HepG2 (cell line): ENCODE measurements around the gene LMOD3. TPM values are rescaled to one million over a fixed set of nuclear protein-coding genes. Genes with fewer than 3 reads are reported as not detected.

Experiments used
- ATAC-seq: fragments of 200-7000 bp; cut with Tn5 transposase; 3 replicates; pipeline ENCODE4 v1.9.1; 2020; ENCODE audit warnings: mild to moderate bottlenecking, moderate library complexity
- BruUV-seq: library from RNA; stranded (reverse); fragments of 400-500 nt; replicated peaks from 2 replicates; lab custom pipeline; 2021; lab: Mats Ljungman, UMichigan
- CTCF ChIA-PET: fragments of 300-600 bp; formaldehyde crosslinking; extraction: SDS; loops from one replicate; lab custom pipeline; 2021; ENCODE audit warnings: low total read pairs, inconsistent platforms, low intra/inter-chr PET ratio; lab: Yijun Ruan, JAX
- POLR2A ChIA-PET: fragments of 350-600 bp; sonication (Branson Sonifier 250); formaldehyde crosslinking; loops from one replicate; lab custom pipeline; 2020; ENCODE audit warnings: antibody characterized with exemption, inconsistent platforms; lab: Yijun Ruan, JAX
- DNase-seq: peaks from one replicate; pipeline ENCODE4 v3.0.0-alpha.2; 2015; ENCODE audit warnings: low spot score
- FAIRE-seq: peaks from 3 replicates; lab custom pipeline; 2011; peaks lifted over from hg19 to GRCh38; lab: Jason Lieb, UNC
- H2AFZ ChIP-seq: one replicate; pipeline ENCODE4 v1.6.1; 2011; ENCODE audit warnings: low read length, inconsistent platforms
- H3K27ac ChIP-seq: fragments of 300-600 bp; 3 replicates; pipeline ENCODE4 v1.8.0; 2011; ENCODE audit warnings: mixed run types, mild to moderate bottlenecking, mixed read lengths, low read length, inconsistent platforms; ENCODE audit not compliant: insufficient read depth; ENCODE audit errors: extremely low read length
- H3K27me3 ChIP-seq, 2 experiments: fragments of 200-600 bp in 1 of 2; 2 replicates in 1 of 2; 3 replicates in 1 of 2; pipeline versions ENCODE4 v1.6.0 to v1.8.0; 2011; ENCODE audit warnings: low read length in 2 of 2, mild to moderate bottlenecking in 2 of 2, moderate library complexity in 2 of 2, inconsistent platforms in 1 of 2; ENCODE audit not compliant: insufficient read depth in 2 of 2, control insufficient read depth in 1 of 2
- H3K36me3 ChIP-seq, 2 experiments: fragments of 200-600 bp in 1 of 2; replicated peaks in 1 of 2; 2 replicates in 1 of 2; 3 replicates in 1 of 2; pipeline versions ENCODE4 v1.5.1 to v1.8.0; 2011; ENCODE audit warnings: low read length in 2 of 2, inconsistent platforms in 1 of 2; ENCODE audit not compliant: insufficient read depth in 2 of 2, control insufficient read depth in 1 of 2
- H3K4me1 ChIP-seq: 2 replicates; pipeline ENCODE4 v1.5.1; 2012; ENCODE audit warnings: low read length, inconsistent platforms; ENCODE audit not compliant: insufficient read depth
- H3K4me2 ChIP-seq: 2 replicates; pipeline ENCODE4 v1.6.0; 2011; ENCODE audit warnings: low read depth, low read length, inconsistent platforms
- H3K4me3 ChIP-seq, 3 experiments: fragments of 200-600 bp in 1 of 3; sonication (generic), shearing (Covaris generic) in 1 of 3; replicated peaks in 1 of 3; 2 replicates each; pipeline ENCODE4 v1.5.1; 2011 to 2016; ENCODE audit warnings: low read length in 3 of 3, inconsistent platforms in 2 of 3, low read depth in 2 of 3, mild to moderate bottlenecking in 2 of 3, control low read depth in 1 of 3, mixed read lengths in 1 of 3; ENCODE audit not compliant: insufficient read depth in 1 of 3
- H3K79me2 ChIP-seq: one replicate; pipeline ENCODE4 v1.6.1; 2011; ENCODE audit warnings: low read length, inconsistent platforms; ENCODE audit not compliant: insufficient read depth
- H3K9ac ChIP-seq: 2 replicates; pipeline ENCODE4 v1.6.0; 2011; ENCODE audit warnings: mild to moderate bottlenecking, low read depth, low read length, inconsistent platforms; ENCODE audit not compliant: insufficient read depth
- H3K9me3 ChIP-seq: 2 replicates; pipeline ENCODE4 v1.5.1; 2012; ENCODE audit warnings: mild to moderate bottlenecking, low read length
- H4K20me1 ChIP-seq: 2 replicates; pipeline ENCODE4 v1.6.0; 2011; ENCODE audit warnings: inconsistent platforms, mild to moderate bottlenecking, low read length, moderate library complexity; ENCODE audit not compliant: insufficient read depth
- BORCS8-MEF2B ChIP-seq: sonication (generic); formaldehyde crosslinking; IDR thresholded peaks from 2 replicates; pipeline ENCODE4 v1.8.0; 2022; ENCODE audit warnings: mild to moderate bottlenecking, missing genetic modification reagents
- DPF2 ChIP-seq: sonication (generic); formaldehyde crosslinking; IDR thresholded peaks from 2 replicates; pipeline ENCODE4 v1.4.0; 2020; ENCODE audit warnings: mild to moderate bottlenecking, low read depth, missing genetic modification reagents, borderline replicate concordance
- HMGA1 ChIP-seq: sonication (generic); formaldehyde crosslinking; conservative IDR thresholded peaks from 2 replicates; pipeline ENCODE4 v1.4.0; 2020; ENCODE audit warnings: missing genetic modification reagents
- IKZF1 ChIP-seq: fragments of 450-650 bp; IDR thresholded peaks from 2 replicates; pipeline ENCODE4 v1.7.1; 2016
- IRF2 ChIP-seq: IDR thresholded peaks from 2 replicates; pipeline ENCODE4 v1.6.1; 2018; ENCODE audit warnings: missing genetic modification reagents, missing compliant biosample characterization
- JUND ChIP-seq: sonication (generic); formaldehyde crosslinking; IDR thresholded peaks from 2 replicates; pipeline ENCODE4 v1.8.0; 2022; ENCODE audit warnings: mild to moderate bottlenecking, missing genetic modification reagents
- PHB2 ChIP-seq: fragments of 450-650 bp; IDR thresholded peaks from 2 replicates; pipeline ENCODE4 v1.6.1; 2018; ENCODE audit not compliant: partially characterized antibody
- PHF5A ChIP-seq: IDR thresholded peaks from one replicate; pipeline ENCODE4 v1.6.1; 2018; ENCODE audit warnings: low read depth, missing genetic modification reagents; ENCODE audit not compliant: unreplicated experiment
- POLR2A ChIP-seq, 2 experiments: IDR thresholded peaks; 2 replicates each; pipeline ENCODE4 v1.6.1; 2011; ENCODE audit warnings: low read depth in 2 of 2, low read length in 2 of 2, mild to moderate bottlenecking in 1 of 2, moderate library complexity in 1 of 2; ENCODE audit not compliant: insufficient read depth in 1 of 2
- RAD51 ChIP-seq: fragments of 450-650 bp; IDR thresholded peaks from 2 replicates; pipeline ENCODE4 v1.6.1; 2016; ENCODE audit warnings: borderline replicate concordance
- RELA ChIP-seq: sonication (generic); formaldehyde crosslinking; IDR thresholded peaks from 2 replicates; pipeline ENCODE4 v1.4.0; 2020; ENCODE audit warnings: missing genetic modification reagents
- SMAD9 ChIP-seq: sonication (generic); formaldehyde crosslinking; IDR thresholded peaks from 2 replicates; pipeline ENCODE4 v1.5.1; 2020; ENCODE audit warnings: mild to moderate bottlenecking, missing genetic modification reagents
- SP4 ChIP-seq: sonication (generic); formaldehyde crosslinking; IDR thresholded peaks from 2 replicates; pipeline ENCODE4 v1.8.1; 2023; ENCODE audit warnings: mild to moderate bottlenecking, missing genetic modification reagents
- SP5 ChIP-seq: IDR thresholded peaks from 2 replicates; pipeline ENCODE4 v1.6.1; 2016; ENCODE audit warnings: low read depth, borderline replicate concordance
- TBL1XR1 ChIP-seq: fragments of 150-350 bp; IDR thresholded peaks from 2 replicates; pipeline ENCODE4 v1.6.1; 2014; ENCODE audit warnings: borderline replicate concordance, low read length; ENCODE audit not compliant: partially characterized antibody
- TOPORS ChIP-seq: sonication (generic); formaldehyde crosslinking; IDR thresholded peaks from 2 replicates; pipeline ENCODE4 v1.8.0; 2023; ENCODE audit warnings: mild to moderate bottlenecking, missing genetic modification reagents
- ZNF124 ChIP-seq: sonication (generic); formaldehyde crosslinking; IDR thresholded peaks from 2 replicates; pipeline ENCODE4 v1.4.0; 2020; ENCODE audit warnings: missing genetic modification reagents
- ZNF138 ChIP-seq: sonication (generic); formaldehyde crosslinking; IDR thresholded peaks from 2 replicates; pipeline ENCODE4 v1.5.0; 2020; ENCODE audit warnings: mild to moderate bottlenecking, low read depth, missing genetic modification reagents
- ZNF7 ChIP-seq: IDR thresholded peaks from 2 replicates; pipeline ENCODE4 v1.6.1; 2016; ENCODE audit warnings: missing biosample characterization, missing genetic modification reagents
- ZNF878 ChIP-seq: sonication (generic); formaldehyde crosslinking; IDR thresholded peaks from 2 replicates; pipeline ENCODE4 v1.8.1; 2023; ENCODE audit warnings: mild to moderate bottlenecking, missing genetic modification reagents, moderate library complexity
- in situ Hi-C: cut with HindIII; loops from 2 replicates; pipeline ENCODE4 v1.10.0; 2017; ENCODE audit warnings: low pct_unique_long_range_greater_than_20kb; ENCODE audit not compliant: extremely low pct_ligation_motif_present
- intact Hi-C: fragments of 100-400 bp; cut with micrococcal nuclease; formaldehyde crosslinking; loops from one replicate; pipeline ENCODE4 v1.10.0; 2022; ENCODE audit not compliant: unreplicated experiment
- polyA plus RNA-seq, 8 experiments: library from polyadenylated mRNA; depleted of rRNA in 3 of 8; stranded (reverse) in 7 of 8; unstranded in 1 of 8; fragments of >200 nt; fragmentation: Illumina TruSeq in 4 of 8; extraction: Trizol in 4 of 8; gene quantifications; 2 replicates each; pipeline versions ENCODE4 v1.2.1 to v1.2.3, GENCODE V29; 2011 to 2016; ENCODE audit warnings: low read depth in 4 of 8, missing spikeins in 1 of 8, mixed read lengths in 1 of 8; ENCODE audit not compliant: insufficient read depth in 1 of 8
- total RNA-seq, 5 experiments: library from RNA; depleted of rRNA; stranded (reverse); fragments of >200 nt; fragmentation: Illumina TruSeq; extraction: Trizol; gene quantifications; 2 replicates each; pipeline ENCODE4 v1.2.3, GENCODE V29; 2016; ENCODE audit warnings: low read depth in 1 of 5
- TF ChIP-seq, protein P1 (sequence below): sonication (generic); formaldehyde crosslinking; IDR thresholded peaks from 2 replicates; pipeline ENCODE4 v1.5.1; 2020; ENCODE audit warnings: mild to moderate bottlenecking, missing genetic modification reagents, moderate library complexity
- TF ChIP-seq, protein P2 (sequence below): sonication (generic); formaldehyde crosslinking; IDR thresholded peaks from 2 replicates; pipeline ENCODE4 v1.5.0; 2020; ENCODE audit warnings: missing genetic modification reagents

Gene LMOD3
- total and polyA plus RNA-seq, 2 of the 13 experiments (the other 11 are each of a cell fraction or from before 2014, with no cell fraction given), result not detected

DNA sequence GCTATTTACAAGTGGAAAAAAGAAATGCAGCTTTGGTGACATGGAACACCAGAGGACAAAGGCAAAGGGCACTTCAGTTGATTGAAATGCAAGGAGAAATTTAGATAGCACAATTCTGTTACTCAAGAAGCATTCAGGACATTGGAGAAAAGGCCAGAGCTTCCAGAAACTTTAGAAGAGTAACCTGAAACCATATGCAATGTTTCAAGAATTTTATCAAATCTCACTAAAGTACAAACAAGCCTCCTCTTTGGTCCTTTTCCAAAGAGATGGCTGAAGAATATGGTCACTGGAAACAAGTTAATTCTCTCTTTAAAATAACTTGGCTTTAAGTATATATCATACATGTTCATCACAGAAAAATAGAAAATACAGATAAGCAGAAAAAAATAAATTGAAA, 14.6 kb upstream of the LMOD3 start (continued):
- TF ChIP-seq, protein P1, sequence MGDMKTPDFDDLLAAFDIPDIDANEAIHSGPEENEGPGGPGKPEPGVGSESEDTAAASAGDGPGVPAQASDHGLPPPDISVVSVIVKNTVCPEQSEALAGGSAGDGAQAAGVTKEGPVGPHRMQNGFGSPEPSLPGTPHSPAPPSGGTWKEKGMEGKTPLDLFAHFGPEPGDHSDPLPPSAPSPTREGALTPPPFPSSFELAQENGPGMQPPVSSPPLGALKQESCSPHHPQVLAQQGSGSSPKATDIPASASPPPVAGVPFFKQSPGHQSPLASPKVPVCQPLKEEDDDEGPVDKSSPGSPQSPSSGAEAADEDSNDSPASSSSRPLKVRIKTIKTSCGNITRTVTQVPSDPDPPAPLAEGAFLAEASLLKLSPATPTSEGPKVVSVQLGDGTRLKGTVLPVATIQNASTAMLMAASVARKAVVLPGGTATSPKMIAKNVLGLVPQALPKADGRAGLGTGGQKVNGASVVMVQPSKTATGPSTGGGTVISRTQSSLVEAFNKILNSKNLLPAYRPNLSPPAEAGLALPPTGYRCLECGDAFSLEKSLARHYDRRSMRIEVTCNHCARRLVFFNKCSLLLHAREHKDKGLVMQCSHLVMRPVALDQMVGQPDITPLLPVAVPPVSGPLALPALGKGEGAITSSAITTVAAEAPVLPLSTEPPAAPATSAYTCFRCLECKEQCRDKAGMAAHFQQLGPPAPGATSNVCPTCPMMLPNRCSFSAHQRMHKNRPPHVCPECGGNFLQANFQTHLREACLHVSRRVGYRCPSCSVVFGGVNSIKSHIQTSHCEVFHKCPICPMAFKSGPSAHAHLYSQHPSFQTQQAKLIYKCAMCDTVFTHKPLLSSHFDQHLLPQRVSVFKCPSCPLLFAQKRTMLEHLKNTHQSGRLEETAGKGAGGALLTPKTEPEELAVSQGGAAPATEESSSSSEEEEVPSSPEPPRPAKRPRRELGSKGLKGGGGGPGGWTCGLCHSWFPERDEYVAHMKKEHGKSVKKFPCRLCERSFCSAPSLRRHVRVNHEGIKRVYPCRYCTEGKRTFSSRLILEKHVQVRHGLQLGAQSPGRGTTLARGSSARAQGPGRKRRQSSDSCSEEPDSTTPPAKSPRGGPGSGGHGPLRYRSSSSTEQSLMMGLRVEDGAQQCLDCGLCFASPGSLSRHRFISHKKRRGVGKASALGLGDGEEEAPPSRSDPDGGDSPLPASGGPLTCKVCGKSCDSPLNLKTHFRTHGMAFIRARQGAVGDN (CRISPR knock-in tag), result no peak
- TF ChIP-seq HMGA1 (no peak), TOPORS (CRISPR knock-in tag) (no peak), POLR2A (IDR thresholded peaks at IDR 0.05; ENCODE audit: insufficient read depth in 1 of 2, low read depth in 2 of 2, low read length in 2 of 2) (no peak), PHB2 (no peak)

DNA sequence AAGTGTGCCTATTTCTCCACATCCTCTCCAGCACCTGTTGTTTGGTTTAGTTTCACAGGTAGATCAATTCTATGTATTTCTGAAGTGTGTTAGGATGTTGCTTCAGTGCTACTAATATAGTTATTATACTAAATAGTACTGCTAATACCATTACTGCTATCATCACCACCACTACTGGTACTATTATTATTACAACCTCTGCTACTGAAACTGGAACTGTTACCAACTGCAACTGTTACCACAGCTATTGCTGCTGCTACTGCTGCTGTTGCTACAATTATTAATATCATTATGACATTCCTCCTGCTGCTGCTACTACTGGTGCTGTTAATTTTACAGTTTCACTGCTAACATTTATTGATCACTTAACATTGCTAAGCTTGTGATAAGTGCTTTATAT, 8.3 kb upstream of the LMOD3 start:
- DNase-seq (no peak), FAIRE-seq (no peak), ATAC-seq (no peak)
- intact Hi-C loops (no loop called here), in situ Hi-C loops (no loop called here)
- Histone ChIP-seq H3K36me3 (no peaks in the 10 kb centered on the region), H3K9ac (no peak overlapping the region), H3K27me3 (no peaks in the 10 kb centered on the region; a peak in 1 of 5 replicates), H4K20me1 (no peaks in the 10 kb centered on the region), H3K79me2 (no peaks in the 10 kb centered on the region), H3K9me3 (no peaks in the 10 kb centered on the region), H3K4me1 (no peaks in the 10 kb centered on the region), H3K4me3 (no peak overlapping the region), H3K27ac (no peak overlapping the region), H3K4me2 (no peak overlapping the region), H2AFZ (no peak overlapping the region)
- ChIA-PET POLR2A (no interaction called here), CTCF (no interaction called here)
- no TSS peak for BruUV-seq
- no peak for TF ChIP-seq RELA (CRISPR knock-in tag)
- TF ChIP-seq IRF2 (CRISPR knock-in tag), result no peak
- no peak for TF ChIP-seq PHF5A (CRISPR knock-in tag)
- TF ChIP-seq RAD51, result no peak
- TF ChIP-seq IKZF1, result no peak
- no peak for TF ChIP-seq TBL1XR1
- no peak for TF ChIP-seq SP4 (CRISPR knock-in tag)
- no peak for TF ChIP-seq ZNF124 (CRISPR knock-in tag)
- no peak for TF ChIP-seq ZNF878 (CRISPR knock-in tag)
- no peak for TF ChIP-seq SMAD9 (CRISPR knock-in tag)
- no peak for TF ChIP-seq SP5 (CRISPR knock-in tag)
- no peak for TF ChIP-seq DPF2 (CRISPR knock-in tag)
- TF ChIP-seq ZNF138, result no peak
- TF ChIP-seq, protein P2, sequence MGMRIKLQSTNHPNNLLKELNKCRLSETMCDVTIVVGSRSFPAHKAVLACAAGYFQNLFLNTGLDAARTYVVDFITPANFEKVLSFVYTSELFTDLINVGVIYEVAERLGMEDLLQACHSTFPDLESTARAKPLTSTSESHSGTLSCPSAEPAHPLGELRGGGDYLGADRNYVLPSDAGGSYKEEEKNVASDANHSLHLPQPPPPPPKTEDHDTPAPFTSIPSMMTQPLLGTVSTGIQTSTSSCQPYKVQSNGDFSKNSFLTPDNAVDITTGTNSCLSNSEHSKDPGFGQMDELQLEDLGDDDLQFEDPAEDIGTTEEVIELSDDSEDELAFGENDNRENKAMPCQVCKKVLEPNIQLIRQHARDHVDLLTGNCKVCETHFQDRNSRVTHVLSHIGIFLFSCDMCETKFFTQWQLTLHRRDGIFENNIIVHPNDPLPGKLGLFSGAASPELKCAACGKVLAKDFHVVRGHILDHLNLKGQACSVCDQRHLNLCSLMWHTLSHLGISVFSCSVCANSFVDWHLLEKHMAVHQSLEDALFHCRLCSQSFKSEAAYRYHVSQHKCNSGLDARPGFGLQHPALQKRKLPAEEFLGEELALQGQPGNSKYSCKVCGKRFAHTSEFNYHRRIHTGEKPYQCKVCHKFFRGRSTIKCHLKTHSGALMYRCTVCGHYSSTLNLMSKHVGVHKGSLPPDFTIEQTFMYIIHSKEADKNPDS (CRISPR knock-in tag), result no peak
- no peak for TF ChIP-seq ZNF7
- TF ChIP-seq JUND, result no peak
- no peak for TF ChIP-seq BORCS8-MEF2B (CRISPR knock-in tag)
